ENCODE data around the gene PPA1. TPM values are rescaled to one million over a fixed set of nuclear protein-coding genes. Genes with fewer than 3 reads are reported as not detected.
A peak's percentile ranks its signal among the peaks of the same experiment; 100 is the strongest.

Gene PPA1
- total and polyA plus RNA-seq, 2 donors (not counting 1 experiment from before 2014, with no cell fraction given), result 28.6 to 40.6 TPM

- H3K4me2 ChIP-seq (replicated peaks; ENCODE audit: low read depth, low read length, poor library complexity, severe bottlenecking), result no peak overlapping the region
- H3K9ac ChIP-seq (ENCODE audit: low read length), result no peak overlapping the region
- no peak overlapping the region for H3K4me3 ChIP-seq (ENCODE audit: control extremely low read depth in 1 of 5, extremely low read depth in 1 of 5, insufficient read depth in 1 of 5, low read depth in 2 of 5, low read length in 4 of 5)
- TF ChIP-seq CTCF (IDR thresholded peaks at IDR 0.05), result no peak
- TF ChIP-seq EZH2 (IDR thresholded peaks at IDR 0.05; ENCODE audit: borderline replicate concordance, insufficient read depth, low read depth, low read length, poor library complexity, severe bottlenecking), result no peak
- H3K27ac ChIP-seq (ENCODE audit: low read length in 2 of 2), result no peak overlapping the region
- ATAC-seq (ENCODE audit: low read depth), result no peak
- H3K9me3 ChIP-seq (ENCODE audit: control extremely low read depth in 1 of 3, control insufficient read depth in 2 of 3, insufficient read depth in 1 of 3, low read length in 2 of 3), result peaks cover 0 to 2% (median 0%) of the 10 kb centered on the region in 3 donors
- peaks cover 6% of the 10 kb centered on the region for H3K27me3 Mint-ChIP-seq
- no peak overlapping the region for H2AFZ ChIP-seq (ENCODE audit: insufficient read depth, low read depth, low read length, poor library complexity, severe bottlenecking)
- H3K27ac Mint-ChIP-seq, result no peak overlapping the region
- H4K20me1 ChIP-seq (ENCODE audit: control insufficient read depth, insufficient read depth, low read length, poor library complexity, severe bottlenecking), result no peaks in the 10 kb centered on the region
- WGBS (ENCODE audit: insufficient coverage), result 100% methylated on average over 1 of the region's 3 CpGs
- no peak overlapping the region for H3K4me3 Mint-ChIP-seq
- CTCF ChIA-PET, result interaction anchor here (1.5 kb wide), 1 partner anchor 31 kb away, joined by 3 read pairs; no protein-coding TSS in a partner anchor
- intact Hi-C loops (cut with micrococcal nuclease), result no loop called here
- no peaks in the 10 kb centered on the region for H3K9me3 Mint-ChIP-seq (ENCODE audit: insufficient read depth)
- no peaks in the 10 kb centered on the region for H3K36me3 ChIP-seq (replicated peaks in 1 of 2; ENCODE audit: control extremely low read depth in 1 of 2, control insufficient read depth in 1 of 2, extremely low read depth in 1 of 2, insufficient read depth in 2 of 2, low read length in 1 of 2)
- POLR2A ChIA-PET, result interaction anchor here (0.6 kb wide), 1 partner anchor 189 kb away, joined by 3 read pairs; no protein-coding TSS in a partner anchor
- H3K79me2 ChIP-seq (ENCODE audit: control insufficient read depth, insufficient read depth, low read length), result peaks cover 3% of the 10 kb centered on the region
- no peak for DNase-seq
- H3K4me1 Mint-ChIP-seq, result peaks cover 14% of the 10 kb centered on the region
- peaks cover 0 to 7% (median 4%) of the 10 kb centered on the region in 4 experiments for H3K27me3 ChIP-seq (replicated peaks in 1 of 4; ENCODE audit: control extremely low read depth in 1 of 4, control insufficient read depth in 3 of 4, insufficient read depth in 4 of 4, low read length in 3 of 4)
- peaks cover 6 to 15% of the 10 kb centered on the region in 2 donors for H3K4me1 ChIP-seq (ENCODE audit: control insufficient read depth in 2 of 2, insufficient read depth in 2 of 2, low read length in 2 of 2)
These were observed 57.7 kb downstream of the PPA1 start for GRCh38 chr10:70175516-70175915.

- Histone ChIP-seq H3K27ac (ENCODE audit: low read length in 2 of 2) (peak overlapping the region in 1 of 2 donors; percentile 43), H3K9me3 (ENCODE audit: control extremely low read depth in 1 of 3, control insufficient read depth in 2 of 3, insufficient read depth in 1 of 3, low read length in 2 of 3) (no peaks in the 10 kb centered on the region), H3K36me3 (replicated peaks in 1 of 2; ENCODE audit: control extremely low read depth in 1 of 2, control insufficient read depth in 1 of 2, extremely low read depth in 1 of 2, insufficient read depth in 2 of 2, low read length in 1 of 2) (no peaks in the 10 kb centered on the region), H3K79me2 (ENCODE audit: control insufficient read depth, insufficient read depth, low read length) (peaks cover 15% of the 10 kb centered on the region), H2AFZ (ENCODE audit: insufficient read depth, low read depth, low read length, poor library complexity, severe bottlenecking) (peak overlapping the region; percentile 89), H4K20me1 (ENCODE audit: control insufficient read depth, insufficient read depth, low read length, poor library complexity, severe bottlenecking) (peaks cover 9% of the 10 kb centered on the region), H3K4me1 (ENCODE audit: control insufficient read depth in 2 of 2, insufficient read depth in 2 of 2, low read length in 2 of 2) (peaks cover 11 to 22% of the 10 kb centered on the region in 2 donors), H3K4me3 (ENCODE audit: control extremely low read depth in 1 of 5, extremely low read depth in 1 of 5, insufficient read depth in 1 of 5, low read depth in 2 of 5, low read length in 4 of 5) (no peak overlapping the region), H3K9ac (ENCODE audit: low read length) (peak overlapping the region; percentile 29), H3K4me2 (replicated peaks; ENCODE audit: low read depth, low read length, poor library complexity, severe bottlenecking) (peak overlapping the region; percentile 33), H3K27me3 (replicated peaks in 1 of 4; ENCODE audit: control extremely low read depth in 1 of 4, control insufficient read depth in 3 of 4, insufficient read depth in 4 of 4, low read length in 3 of 4) (no peaks in the 10 kb centered on the region)
- H3K27ac Mint-ChIP-seq, result peak overlapping the region; percentile 74
- no peak for ATAC-seq (ENCODE audit: low read depth)
- intact Hi-C loops (cut with micrococcal nuclease), result no loop called here
- peak overlapping the region; percentile 32 for H3K4me3 Mint-ChIP-seq
- WGBS (ENCODE audit: insufficient coverage), result 55% methylated on average over 4 of the region's 4 CpGs
- H3K27me3 Mint-ChIP-seq, result peaks cover 4% of the 10 kb centered on the region
- ChIA-PET POLR2A (no interaction called here), CTCF (interaction anchor here (1.5 kb wide), 1 partner anchor 29 kb away, joined by 3 read pairs; no protein-coding TSS in a partner anchor)
- no peaks in the 10 kb centered on the region for H3K9me3 Mint-ChIP-seq (ENCODE audit: insufficient read depth)
- DNase-seq, result peak; percentile 42
- no peak for TF ChIP-seq EZH2 (IDR thresholded peaks at IDR 0.05; ENCODE audit: borderline replicate concordance, insufficient read depth, low read depth, low read length, poor library complexity, severe bottlenecking)
- TF ChIP-seq CTCF (IDR thresholded peaks at IDR 0.05), result no peak
- H3K4me1 Mint-ChIP-seq, result peaks cover 21% of the 10 kb centered on the region
These were observed 59.0 kb downstream of the PPA1 start for GRCh38 chr10:70174058-70174741.

All from B cell (primary cell).